Stimulated activated CD8-positive, alpha-beta memory T cell treated with anti-CD3 and anti-CD28 coated beads, Interleukin-2, amount 100 ng/mL, for 1 hour (primary cell): ENCODE data around the gene RRP8.

Source experiments
- DNase-seq, 2 donors: peaks; one replicate each; pipeline ENCODE4 v3.0.0-alpha.2; 2020; ENCODE audit warnings: low read depth in 2 of 2

The RRP8 gene

DNA sequence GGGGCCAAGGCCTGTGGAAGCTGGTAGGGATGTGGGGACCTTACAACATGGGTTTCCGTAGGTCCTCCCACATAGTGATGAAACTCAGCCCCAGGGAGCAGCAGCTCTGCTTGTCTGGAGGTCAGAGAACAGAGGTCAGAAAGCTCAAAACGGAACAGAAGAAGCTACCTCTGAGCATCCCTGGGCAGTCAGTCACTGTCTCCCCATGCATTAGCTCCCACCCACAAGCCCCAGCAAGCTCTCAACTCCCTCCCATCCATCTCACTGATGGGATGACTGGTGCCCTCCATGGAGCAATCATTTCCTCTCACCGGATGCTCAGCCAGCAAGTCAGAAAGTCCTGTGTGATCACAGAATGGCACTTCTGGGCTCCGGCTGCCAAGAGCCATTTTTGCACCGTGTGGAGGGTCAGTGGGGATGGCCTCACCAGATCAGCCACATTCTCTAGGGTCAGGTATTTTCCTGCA is 13.9 kb upstream of the RRP8 start:
- DNase-seq, result no peak

DNA sequence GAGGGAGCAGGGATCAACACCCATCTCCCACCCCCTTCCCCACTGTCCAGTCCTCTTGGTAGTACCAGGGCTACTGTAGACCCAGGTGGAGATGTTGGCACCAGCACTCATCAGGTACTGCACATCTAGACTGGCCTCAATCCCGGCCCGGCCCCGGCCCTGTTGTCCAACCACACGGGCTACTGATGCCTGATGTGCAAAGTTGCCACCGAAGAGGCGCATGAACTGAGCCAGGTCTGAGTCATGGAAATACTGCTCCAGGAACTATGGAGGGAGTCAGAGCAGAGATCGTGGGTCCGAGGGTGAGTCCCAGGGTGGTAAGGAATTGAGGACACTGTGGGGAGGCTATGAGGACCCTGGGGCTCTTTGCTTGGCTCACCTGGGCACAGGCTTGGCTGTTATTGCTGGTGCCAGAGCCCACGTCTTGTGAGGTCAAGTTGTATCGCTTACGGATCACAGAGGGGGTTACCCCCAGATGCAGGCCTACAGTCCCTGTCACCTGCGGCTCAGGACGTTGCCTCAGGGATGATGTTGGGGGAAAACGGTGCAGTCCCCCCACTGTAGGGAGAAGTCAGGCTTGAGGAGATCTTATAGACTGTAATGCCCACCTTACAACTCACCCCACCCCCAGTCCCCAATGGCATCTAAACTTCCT is 13.3 kb upstream of the RRP8 start:
- DNase-seq, result no peak

DNA sequence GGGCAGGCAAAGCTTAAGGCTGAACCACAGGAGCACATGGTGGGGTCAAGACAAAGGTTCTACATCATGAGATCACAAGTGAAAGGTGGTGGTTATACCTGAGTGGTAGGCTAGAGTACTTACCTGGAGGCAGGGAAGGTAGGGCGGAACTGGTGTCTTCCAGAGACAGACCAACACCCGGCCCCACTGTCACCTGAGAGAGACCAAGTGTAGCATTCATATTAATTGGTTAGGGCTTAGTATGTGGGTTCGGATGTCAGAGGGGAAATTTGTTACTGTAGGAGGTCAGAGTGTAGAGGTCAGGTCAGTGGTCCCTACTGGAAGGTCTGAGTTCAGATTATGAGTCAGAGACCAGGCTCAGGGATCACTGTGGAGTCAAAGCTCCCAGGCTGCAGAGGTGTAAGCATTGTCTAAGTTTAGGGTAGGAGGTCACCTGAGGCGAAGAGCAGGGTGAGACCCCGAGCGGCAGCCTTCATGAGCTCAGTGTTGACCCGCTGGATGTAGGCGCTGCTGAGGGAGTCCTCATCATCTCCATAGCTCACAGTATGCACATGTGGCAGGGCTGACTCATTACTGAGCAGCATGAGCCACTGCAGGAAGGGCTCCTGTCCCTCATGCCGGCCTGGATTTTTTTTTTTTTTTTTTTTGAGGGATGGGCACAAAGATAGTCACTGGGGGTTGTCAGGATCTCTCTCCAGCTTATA is 12.6 kb upstream of the RRP8 start:
- no peak for DNase-seq

DNA sequence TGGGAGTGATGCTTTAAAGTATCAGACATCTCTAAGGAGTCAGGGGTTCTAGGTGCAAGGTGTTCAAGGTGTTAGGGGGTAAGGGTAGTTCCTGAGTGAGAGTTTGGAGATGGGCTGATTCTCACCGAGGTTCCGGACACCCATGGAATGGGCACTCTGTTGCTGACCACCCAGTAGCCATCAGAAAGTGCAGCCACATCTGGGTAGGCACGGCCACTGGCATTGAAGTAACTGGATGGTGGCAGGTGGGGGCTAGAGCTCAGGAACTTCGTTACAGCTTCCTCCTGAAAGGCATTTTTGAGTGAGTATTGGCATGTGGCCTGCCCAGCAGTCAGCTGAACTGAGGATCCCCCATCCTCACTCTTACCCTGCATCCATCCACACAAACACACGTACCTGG is 11.6 kb upstream of the RRP8 start:
- DNase-seq, result no peak

DNA sequence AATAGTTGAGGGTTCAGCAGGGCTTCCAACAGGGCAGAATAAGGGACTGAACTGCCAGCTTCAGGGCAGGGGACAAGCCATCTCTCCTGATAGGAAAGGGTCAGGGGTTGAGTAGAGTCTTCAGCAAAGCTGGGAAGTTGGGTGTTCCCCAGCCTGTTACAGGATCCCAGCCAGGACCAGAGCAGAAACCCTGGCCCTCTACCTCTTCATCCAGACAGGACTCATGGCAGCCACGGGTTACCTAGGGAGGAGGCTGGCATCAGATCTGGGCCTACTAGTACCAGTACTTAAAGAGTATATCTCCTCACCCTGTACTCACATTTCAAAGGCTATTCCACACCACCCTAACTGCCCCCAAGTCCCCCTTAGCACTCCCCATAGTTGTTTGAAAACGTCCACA is 11.0 kb upstream of the RRP8 start:
- no peak for DNase-seq

DNA sequence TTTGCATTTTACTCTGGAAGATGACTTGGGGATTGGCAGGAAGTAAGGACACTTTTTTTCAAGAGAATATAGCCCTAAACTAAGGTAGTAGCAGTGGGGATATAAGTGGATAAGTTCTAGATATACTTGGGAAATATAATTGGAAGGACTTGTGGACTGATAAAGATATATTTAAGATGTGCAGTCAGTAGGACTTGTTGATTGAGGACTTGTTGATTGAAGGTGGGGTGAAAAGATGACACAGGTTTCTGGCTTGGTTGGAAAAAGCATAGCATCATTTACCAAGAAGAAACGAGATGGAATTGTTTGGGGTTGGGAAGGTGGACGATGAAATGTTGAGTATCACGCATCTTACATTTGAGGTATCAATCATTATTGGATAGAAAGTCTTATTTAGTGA is 10.1 kb upstream of the RRP8 start:
- no peak for DNase-seq

DNA sequence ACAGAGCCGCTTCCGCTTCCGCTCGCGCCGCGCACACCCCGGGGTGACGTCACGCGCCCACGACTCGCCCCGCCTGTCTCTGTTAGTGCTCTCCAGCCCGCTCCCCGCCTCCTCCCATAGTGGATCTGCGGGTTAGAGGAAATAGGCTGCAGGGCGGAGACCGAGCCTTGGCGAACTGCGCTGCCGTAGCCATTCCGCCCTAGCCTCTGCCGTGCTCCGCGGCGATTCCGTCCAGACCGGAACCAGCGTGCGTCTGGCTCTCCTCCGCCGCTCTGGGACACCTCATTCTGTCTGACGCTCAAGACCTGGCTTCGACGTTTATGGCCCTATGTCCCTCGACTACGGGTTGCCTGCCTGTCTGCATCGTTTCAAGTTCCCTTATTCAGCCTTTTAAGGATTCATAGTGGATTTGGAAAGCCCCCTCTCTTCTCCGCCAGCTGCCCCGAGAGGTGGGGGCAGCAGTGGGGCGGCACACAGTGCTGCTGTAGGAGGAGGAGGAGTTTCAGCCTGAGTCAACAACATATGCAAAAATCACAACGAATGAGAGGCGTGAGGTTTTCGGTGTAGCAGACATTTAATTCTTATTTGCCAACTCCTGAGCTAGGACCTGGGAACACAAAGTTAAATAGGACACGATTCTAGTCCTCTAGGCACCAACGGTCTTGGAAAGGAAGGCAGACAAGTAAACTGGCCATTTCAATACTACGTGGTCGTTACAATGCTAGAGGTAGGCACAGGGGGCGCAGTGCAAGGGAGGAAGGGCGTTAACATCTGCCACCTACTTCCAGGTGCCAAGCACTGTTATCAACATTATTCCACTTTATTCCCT is 9.0 kb upstream of the RRP8 start, which contains the start of gene TAF10:
Gene TAF10 (minus strand): TSS at position 4 of the 829 bp plus-strand sequence. CDS start 27 bp downstream, outside the sequence.
- DNase-seq, result peak; percentile 93

DNA sequence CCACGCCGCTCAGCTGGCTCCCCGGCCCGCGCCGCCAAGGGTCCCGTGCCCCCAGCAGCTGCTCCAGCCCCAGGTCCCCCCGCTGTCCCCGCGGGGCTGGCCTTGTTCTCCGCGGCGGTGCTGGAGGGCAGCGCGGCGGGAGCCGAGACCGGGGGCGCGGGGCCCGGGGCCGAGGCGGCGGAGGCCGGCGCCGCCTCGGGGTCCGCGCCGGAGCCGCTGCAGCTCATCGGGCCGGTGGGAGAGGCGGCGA is 8.5 kb upstream of the RRP8 start:
- DNase-seq, result no peak

DNA sequence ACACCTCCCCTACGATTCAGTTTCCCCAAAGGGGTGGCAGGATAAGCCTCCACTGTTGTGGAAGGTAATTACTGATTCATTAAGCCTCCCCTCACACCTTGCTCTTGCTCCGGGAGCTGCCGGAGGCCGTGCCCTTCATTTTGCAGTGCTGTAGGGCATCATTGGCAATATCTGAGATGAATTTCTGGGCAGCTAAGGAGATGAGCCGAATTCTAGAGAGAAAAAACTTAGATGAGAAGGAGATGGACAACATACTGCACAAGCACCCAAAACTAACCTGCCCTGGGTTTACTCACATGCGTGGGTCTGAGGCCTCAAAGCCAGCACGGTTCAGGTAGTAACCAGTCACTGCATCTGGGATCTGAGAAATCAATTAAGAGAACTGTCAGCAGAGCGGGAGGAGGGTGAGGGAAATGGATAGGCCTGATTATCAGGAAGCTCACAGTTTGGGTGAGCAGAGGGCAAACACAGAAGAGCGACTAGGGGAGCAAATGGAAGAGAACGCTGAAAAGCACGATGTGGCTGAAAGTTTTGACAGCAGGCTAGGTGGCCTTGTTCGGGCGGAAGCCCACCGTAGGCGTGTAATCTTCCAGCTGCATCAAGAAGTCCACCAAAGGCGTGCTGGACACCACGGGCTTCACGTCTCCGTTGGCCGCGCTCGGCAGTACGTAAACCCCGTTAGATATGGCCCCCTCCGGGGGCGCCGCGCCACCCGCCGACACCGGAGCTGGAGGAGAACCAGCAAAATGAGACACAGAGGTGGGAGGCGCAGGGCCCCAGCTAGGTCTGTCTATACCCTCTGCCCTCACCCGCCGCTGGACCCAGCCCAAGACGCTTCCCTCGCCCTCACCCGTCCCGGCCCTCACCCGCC is 7.9 kb upstream of the RRP8 start:
- DNase-seq, result no peak

DNA sequence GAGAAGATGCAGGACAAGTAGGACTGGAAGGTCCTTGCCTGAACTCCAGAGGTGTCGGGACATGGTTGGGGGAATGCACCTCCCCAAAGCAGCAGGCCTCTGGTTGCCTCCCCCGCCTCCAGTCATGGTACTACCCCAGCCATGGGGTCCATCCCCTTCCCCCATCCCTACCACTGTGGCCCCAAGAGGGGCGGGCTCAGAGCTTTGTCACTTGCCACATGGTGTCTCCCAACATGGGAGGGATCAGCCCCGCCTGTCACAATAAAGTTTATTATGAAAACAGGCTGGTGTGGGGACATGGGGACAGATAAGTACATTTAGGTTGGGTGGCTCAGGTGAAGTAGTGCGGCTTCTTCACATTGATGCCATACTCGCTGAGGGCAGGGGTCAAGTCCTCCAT is 7.2 kb upstream of the RRP8 start:
- DNase-seq, result no peak

DNA sequence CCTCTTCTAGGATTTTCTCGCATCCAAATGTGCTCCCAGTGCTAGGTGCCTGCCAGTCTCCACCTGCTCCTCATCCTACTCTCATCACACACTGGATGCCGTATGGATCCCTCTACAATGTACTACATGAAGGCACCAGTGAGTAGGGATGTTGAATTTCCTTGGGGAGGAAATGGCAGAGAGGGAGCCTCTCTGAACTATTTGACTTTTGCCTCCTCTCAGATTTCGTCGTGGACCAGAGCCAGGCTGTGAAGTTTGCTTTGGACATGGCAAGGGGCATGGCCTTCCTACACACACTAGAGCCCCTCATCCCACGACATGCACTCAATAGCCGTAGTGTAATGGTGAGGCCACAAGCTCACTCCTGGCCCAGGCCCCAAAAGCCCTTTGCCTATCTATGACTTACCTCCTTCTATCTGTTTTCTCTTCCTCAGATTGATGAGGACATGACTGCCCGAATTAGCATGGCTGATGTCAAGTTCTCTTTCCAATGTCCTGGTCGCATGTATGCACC is 6.1 kb upstream of the RRP8 start:
- no peak for DNase-seq

DNA sequence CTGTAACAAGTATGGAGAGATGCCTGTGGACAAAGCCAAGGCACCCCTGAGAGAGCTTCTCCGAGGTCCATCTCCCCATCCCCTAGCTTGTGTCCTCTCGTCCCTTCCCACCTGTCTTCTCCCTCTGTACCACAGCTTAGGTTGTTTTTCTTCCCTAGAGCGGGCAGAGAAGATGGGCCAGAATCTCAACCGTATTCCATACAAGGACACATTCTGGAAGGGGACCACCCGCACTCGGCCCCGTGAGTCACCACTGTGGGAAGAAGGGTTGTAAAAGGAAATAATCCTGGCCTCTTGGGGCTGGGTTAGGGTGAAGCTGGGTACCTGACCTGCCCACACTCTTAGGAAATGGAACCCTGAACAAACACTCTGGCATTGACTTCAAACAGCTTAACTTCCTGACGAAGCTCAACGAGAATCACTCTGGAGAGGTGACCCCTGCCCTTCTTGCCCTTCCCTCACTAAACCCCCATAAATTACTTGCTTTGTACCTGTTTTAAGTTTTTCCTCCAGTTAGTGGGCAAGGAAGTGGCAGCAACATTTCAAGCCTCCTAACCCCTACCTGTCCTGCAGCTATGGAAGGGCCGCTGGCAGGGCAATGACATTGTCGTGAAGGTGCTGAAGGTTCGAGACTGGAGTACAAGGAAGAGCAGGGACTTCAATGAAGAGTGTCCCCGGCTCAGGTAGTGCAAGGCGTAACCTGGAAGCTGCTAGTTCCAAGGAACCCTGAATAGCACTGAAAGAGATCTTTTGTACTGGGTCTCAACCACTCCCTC is 5.5 kb upstream of the RRP8 start:
- no peak for DNase-seq

DNA sequence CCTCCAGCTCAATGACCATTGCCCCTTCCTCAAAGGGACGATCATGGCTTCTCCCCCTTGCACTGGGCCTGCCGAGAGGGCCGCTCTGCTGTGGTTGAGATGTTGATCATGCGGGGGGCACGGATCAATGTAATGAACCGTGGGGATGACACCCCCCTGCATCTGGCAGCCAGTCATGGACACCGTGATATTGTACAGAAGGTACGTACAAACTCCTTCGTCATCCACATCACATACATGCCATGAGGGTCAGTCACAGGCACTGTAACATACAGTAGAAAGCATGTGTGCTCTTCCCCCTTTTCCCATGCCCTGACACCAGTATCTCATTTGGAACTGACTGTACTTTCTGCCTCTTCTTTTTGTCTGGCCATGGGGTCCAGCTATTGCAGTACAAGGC is 4.6 kb upstream of the RRP8 start:
- DNase-seq, result no peak

DNA sequence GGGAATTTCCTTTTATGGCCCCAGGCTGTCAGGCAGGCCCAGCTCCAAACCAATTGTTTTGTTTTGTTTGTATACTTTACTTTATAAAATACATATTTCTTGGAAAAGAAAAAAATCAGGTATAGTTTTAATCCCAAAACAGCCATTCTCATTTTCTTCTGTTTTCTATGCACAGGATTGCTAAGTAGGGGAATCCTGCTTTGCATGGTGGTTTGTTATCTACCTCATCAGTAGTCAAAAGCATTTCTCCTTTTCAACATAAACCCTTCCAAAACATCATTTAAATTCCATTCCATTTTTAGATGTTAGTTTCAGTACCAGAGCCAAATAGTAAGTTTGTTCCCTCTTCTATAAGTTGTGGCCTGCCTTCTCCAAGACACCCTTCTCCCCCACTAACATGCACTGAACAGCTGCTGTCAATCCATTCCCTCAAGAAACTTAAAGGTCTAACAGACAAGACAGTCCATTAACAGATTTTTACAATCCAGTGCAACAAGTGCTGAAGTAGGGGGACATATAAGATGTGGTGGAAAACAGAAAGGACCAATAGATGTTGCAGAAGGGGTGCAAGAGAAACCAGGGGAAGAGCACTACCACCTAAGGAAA is 3.9 kb upstream of the RRP8 start:
- no peak for DNase-seq

DNA sequence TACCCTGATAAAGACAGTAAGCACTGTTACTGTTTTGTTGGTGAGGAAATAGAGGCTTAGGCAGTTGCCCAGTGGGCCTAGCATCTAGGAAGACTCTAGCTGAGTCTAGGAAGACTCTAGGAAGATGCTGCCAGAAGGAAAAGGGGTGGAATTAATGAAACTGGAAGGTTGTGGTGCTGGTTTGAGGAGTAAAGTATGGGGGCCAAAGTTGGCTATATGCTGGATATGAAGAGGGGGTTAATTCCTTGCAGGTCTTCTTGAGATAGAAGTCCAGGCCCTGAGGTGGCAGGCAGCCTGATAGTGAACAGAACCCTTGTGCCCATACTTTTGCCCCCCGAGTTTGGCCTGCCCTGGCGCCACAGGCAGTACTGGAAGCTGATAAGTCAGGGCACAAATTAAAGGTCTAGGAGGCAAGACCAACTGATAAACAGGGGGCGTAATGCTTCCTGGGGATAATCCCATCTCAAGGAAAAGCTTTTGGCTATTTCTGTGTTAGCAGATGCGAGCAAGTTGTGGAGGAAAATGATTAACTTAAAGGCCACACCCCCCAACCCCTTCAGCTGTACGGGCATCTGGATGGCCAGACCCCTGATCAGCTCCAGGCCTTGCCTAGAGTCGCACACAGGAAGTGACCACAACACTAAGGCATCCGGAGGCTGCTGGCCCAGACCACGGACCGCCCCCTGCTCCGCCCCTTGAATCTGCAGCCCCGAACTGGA is 3.2 kb upstream of the RRP8 start:
- no peak for DNase-seq

DNA sequence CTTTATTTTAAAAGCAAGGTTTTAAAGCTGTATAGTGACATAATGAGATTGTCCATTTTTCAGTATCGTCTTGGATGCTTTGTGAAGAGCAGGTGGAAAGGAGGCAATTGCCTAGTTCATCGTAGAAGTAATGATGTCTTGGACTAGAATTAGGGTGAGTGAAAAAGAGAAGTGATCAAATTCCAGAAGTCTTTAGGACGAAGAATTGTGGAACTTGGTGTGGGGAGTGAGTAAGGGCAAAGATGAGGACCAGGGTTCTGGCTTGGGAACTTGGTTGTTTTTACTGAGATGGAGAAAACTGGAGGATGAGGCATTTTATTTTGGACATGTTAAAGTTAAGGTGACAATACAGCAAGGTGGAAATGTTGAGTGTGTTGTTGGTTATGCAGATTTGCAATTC is 1.4 kb upstream of the RRP8 start:
- DNase-seq, result no peak

DNA sequence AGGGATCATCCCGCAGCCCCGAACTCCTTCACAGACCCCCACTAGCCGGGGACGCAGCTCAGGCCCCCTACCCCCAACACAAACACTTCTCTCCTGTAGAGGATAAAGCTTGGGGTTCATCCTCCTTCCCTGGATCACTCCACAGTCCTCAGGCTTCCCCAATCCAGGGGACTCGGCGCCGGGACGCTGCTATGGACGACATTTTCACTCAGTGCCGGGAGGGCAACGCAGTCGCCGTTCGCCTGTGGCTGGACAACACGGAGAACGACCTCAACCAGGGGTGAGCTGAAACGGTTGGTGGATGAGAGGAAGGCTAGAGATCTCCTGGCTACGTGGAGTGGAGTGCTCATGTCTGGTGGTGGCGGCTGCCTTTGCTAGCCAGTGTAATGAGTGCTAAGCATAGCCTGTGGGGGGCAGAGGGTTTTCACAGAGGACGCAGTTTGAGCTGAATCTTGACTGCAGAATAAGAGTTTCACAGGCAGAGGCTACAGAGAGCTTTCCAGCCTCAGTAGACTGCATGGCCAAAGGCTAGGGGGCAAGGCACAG is 738 bp upstream of the RRP8 start:
- DNase-seq, result no peak

DNA sequence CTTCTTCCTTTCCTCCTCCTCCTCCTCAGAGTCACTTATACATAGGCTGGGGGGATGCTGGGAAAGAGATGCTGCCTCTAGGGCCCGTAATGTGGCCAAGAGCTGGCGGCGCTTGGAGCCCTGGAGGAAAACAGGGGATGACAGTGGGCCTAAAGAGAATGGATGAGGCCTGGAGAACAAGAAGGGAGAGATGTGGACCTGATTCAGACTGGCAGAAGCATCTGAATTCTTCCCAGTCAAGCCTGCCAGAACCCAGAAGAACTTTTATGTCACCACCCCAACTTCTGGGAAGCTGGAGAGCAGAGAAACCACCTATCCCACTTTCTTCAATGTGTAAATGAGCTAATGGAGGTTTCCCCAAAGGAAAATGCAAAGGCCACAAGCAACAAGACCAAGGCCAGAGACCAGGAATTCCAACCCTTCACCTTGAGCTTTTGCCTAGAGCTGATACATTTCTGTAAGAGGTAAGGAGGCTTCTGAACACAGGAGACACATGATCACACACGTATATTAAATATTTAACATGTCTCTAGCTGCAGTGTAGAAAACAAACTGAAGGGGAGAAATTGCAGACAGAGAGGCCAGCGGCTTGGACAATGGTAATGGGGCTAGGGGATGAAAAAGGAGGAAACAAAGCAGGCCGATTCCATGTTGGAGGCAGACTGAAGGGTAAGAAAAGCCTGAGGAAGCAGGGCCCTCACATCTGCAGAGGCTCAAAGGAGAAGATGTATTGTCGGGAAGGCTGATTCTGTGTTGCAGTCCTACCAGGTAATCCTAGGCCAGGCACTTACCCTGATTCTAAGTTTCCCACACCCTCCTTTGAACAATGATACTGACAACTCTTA is 1.1 kb downstream of the RRP8 start:
- no peak for DNase-seq

DNA sequence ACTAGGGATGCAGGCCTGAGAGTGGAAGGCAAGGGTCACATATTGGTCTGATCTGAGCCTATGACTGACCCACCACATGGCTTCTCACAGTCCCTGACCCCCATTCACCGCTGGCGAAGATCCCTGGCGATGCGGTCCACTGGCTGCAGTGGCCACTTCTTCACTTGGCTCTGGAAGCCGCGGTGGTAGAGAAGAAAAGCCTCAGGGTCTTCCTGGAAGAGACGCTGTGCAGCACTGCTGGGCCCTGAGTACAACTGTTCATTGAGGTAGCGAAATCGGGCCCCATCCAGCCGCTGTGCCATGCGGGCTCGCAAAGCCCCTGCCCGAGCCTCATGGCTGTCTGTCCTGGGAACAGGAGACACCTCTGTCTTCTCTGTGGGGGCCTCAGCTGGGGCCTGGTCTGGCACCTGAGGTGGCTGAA is 2.4 kb downstream of the RRP8 start:
- DNase-seq, result no peak
